Esophagus muscularis mucosa (tissue), 4 donors: Measurements from ENCODE around the gene GRK3. TPM values are rescaled to one million over a fixed set of nuclear protein-coding genes. Genes with fewer than 3 reads are reported as not detected.

Experiments
- DNase-seq: peaks from one replicate; pipeline ENCODE4 v3.0.0-alpha.2; 2017; ENCODE audit errors: extremely low spot score
- H3K27ac ChIP-seq, 4 donors: fragments of 200-600 bp; sonication (generic); replicated peaks in 1 of 4; 1 replicate in 3 of 4; 2 replicates in 1 of 4; pipeline ENCODE4 v1.5.1; 2016 to 2019; ENCODE audit warnings: mild to moderate bottlenecking in 1 of 4
- H3K27me3 ChIP-seq, 4 donors: fragments of 200-600 bp; sonication (generic); one replicate each; pipeline versions ENCODE4 v1.5.1 to v1.6.0; 2016 to 2019
- H3K36me3 ChIP-seq, 4 donors: fragments of 200-600 bp; sonication (generic); one replicate each; pipeline ENCODE4 v1.5.1; 2016 to 2019
- H3K4me1 ChIP-seq, 4 donors: fragments of 200-600 bp; sonication (generic); one replicate each; pipeline ENCODE4 v1.5.1; 2016 to 2019
- H3K4me3 ChIP-seq, 4 donors: fragments of 200-600 bp; sonication (generic); 1 replicate in 2 of 4; 2 replicates in 2 of 4; pipeline ENCODE4 v1.5.1; 2016 to 2019; ENCODE audit warnings: mild to moderate bottlenecking in 4 of 4, moderate library complexity in 1 of 4
- H3K9me3 ChIP-seq, 4 donors: fragments of 200-600 bp; sonication (generic); 1 replicate in 3 of 4; 2 replicates in 1 of 4; pipeline ENCODE4 v1.5.1; 2016 to 2019
- EP300 ChIP-seq: sonication (generic); formaldehyde crosslinking; IDR thresholded peaks from one replicate; pipeline ENCODE4 v1.6.1; 2017; ENCODE audit warnings: antibody characterized with exemption
- POLR2A ChIP-seq: fragments of 450-650 bp; IDR thresholded peaks from one replicate; pipeline ENCODE4 v1.6.1; 2017; ENCODE audit warnings: antibody characterized with exemption, moderate library complexity, mild to moderate bottlenecking, low read depth
- POLR2AphosphoS5 ChIP-seq, 2 donors: sonication (generic); formaldehyde crosslinking; IDR thresholded peaks; one replicate each; pipeline ENCODE4 v1.6.1; 2017; ENCODE audit warnings: antibody characterized with exemption in 2 of 2
- WGBS: methylation state at CpG from one replicate; pipeline ENCODE4 v1.1.5; 2018; 5-methylcytosine and 5-hydroxymethylcytosine counted together
- intact Hi-C: fragments of 100-400 bp; cut with DNase I; formaldehyde crosslinking; loops from one replicate; pipeline ENCODE4 v1.15.1; 2023
- total RNA-seq, 4 donors: library from RNA; depleted of rRNA; stranded (reverse); fragments of >200 nt; gene quantifications; one replicate each; pipeline versions ENCODE4 v1.1.0 to v1.2.1, GENCODE V29; 2016
- TF ChIP-seq, protein P1 (sequence below), 3 experiments: fragments of 200-600 bp in 2 of 3; fragments of 450-650 bp in 1 of 3; sonication (generic) in 2 of 3; IDR thresholded peaks; one replicate each; pipeline ENCODE4 v1.5.1; 2017 to 2019; ENCODE audit warnings: antibody characterized with exemption in 3 of 3, mild to moderate bottlenecking in 2 of 3, moderate library complexity in 1 of 3

The GRK3 gene
- total RNA-seq, 4 donors from 2014 or later, result 2.5 to 5.8 (median 4.6) TPM

DNA sequence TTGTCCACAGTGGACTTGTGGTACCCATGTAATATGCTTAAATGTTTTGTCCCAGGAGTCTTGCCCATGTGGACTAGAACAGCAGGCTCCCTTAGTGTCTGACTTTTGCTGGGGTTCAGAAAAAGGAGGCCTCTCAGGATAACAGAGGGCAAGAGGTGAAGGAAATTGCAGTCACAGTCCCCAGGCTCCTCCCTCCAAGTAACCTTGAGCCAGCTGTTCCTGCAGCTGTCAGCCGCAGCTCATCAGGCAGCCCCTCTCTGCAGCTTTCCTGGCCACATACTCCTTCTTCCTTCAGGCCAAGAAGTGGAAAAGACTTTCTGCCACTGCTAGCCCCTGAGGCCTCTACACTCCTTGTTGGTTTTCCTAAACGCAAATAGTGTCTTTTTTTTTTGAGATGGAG is 171.2 kb downstream of the GRK3 start:
- no peak for DNase-seq
- intact Hi-C loops, result no loop called here
- Histone ChIP-seq H3K4me3 (no peak overlapping the region), H3K9me3 (no peaks in the 10 kb centered on the region), H3K36me3 (no peaks in the 10 kb centered on the region), H3K4me1 (no peaks in the 10 kb centered on the region), H3K27ac (no peak overlapping the region), H3K27me3 (peaks cover 0 to 33% (median 0%) of the 10 kb centered on the region in 4 donors)
- TF ChIP-seq EP300, result no peak
- TF ChIP-seq POLR2AphosphoS5 (IDR thresholded peaks at IDR 0.05), result no peak
- TF ChIP-seq, protein P1, sequence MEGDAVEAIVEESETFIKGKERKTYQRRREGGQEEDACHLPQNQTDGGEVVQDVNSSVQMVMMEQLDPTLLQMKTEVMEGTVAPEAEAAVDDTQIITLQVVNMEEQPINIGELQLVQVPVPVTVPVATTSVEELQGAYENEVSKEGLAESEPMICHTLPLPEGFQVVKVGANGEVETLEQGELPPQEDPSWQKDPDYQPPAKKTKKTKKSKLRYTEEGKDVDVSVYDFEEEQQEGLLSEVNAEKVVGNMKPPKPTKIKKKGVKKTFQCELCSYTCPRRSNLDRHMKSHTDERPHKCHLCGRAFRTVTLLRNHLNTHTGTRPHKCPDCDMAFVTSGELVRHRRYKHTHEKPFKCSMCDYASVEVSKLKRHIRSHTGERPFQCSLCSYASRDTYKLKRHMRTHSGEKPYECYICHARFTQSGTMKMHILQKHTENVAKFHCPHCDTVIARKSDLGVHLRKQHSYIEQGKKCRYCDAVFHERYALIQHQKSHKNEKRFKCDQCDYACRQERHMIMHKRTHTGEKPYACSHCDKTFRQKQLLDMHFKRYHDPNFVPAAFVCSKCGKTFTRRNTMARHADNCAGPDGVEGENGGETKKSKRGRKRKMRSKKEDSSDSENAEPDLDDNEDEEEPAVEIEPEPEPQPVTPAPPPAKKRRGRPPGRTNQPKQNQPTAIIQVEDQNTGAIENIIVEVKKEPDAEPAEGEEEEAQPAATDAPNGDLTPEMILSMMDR (IDR thresholded peaks at IDR 0.05), result no peak
- 59% methylated on average over 2 of the region's 2 CpGs for WGBS

DNA sequence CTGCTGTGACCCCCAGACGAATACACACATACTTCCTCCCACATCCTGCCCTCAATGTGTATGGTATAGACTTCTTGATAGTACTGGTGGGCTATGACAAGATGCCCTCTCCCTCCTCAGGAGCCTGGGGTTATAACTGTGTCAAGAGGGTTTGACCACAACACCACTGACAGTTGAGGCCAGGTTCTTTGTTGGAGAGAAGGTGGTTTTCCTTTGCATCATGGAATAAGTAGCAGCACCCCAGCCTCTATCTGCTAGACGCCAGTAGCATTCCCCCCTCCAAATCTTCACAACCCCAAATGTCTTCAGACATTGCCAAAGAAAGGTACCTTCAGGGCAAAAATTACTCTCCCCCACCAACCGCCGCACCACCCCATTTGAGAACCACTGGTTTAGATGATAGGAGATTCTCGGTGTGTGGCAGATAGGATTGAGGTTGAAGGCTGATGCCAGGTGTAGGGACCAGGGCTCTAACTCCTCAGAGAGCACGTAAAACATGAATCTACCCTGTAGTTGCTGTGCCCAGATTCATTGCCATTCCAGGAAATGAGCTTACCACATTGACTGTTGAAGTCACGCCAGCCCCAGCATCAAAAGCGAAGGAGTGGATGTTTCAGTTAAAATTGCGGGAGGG is 172.0 kb downstream of the GRK3 start:
- H3K27ac ChIP-seq, result no peak overlapping the region
- TF ChIP-seq POLR2A (no peak), EP300 (no peak), POLR2AphosphoS5 (IDR thresholded peaks at IDR 0.05) (no peak)
- TF ChIP-seq, protein P1 (IDR thresholded peaks at IDR 0.05), result no peak
- WGBS, result 74% methylated on average over 9 of the region's 9 CpGs
- H3K27me3 ChIP-seq, result peaks cover 0 to 33% (median 0%) of the 10 kb centered on the region in 4 donors
- no peaks in the 10 kb centered on the region for H3K4me1 ChIP-seq
- DNase-seq, result no peak
- no peak overlapping the region for H3K4me3 ChIP-seq
- no peaks in the 10 kb centered on the region for H3K9me3 ChIP-seq
- H3K36me3 ChIP-seq, result no peaks in the 10 kb centered on the region
- intact Hi-C loops, result no loop called here

DNA sequence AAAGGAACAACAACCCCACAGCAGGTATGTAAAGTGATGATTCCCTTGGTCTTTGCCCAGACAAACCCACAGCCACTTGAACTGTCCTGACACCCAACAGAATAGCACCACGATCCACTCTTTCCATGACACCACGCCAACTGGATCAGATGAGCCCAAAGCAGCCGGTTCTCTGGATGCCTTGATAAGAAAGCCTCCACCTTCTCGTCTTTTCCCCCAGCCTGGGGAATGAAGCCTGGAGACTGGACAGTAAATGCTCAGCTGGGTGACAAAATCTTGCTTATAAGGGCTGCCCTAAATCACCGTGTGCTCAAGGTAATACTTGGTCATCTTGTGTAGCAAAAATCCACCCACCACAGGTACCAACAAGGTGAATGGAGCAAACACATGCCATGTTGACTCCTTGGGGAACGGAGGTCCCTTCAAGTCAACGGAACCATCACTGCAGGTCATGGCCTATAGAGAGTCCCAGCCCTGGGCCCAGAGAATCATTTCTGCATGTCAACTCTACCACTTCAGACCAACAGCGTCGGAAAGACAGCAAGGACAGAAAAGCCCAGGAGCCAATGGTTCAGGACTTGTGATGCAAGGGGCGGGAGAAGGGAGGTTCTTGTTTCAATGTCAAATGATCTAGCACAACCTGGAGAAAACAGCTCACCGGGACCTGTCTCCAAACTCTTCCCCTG is 175.3 kb downstream of the GRK3 start:
- 92% methylated on average over 11 of the region's 11 CpGs for WGBS
- intact Hi-C loops, result no loop called here

DNA sequence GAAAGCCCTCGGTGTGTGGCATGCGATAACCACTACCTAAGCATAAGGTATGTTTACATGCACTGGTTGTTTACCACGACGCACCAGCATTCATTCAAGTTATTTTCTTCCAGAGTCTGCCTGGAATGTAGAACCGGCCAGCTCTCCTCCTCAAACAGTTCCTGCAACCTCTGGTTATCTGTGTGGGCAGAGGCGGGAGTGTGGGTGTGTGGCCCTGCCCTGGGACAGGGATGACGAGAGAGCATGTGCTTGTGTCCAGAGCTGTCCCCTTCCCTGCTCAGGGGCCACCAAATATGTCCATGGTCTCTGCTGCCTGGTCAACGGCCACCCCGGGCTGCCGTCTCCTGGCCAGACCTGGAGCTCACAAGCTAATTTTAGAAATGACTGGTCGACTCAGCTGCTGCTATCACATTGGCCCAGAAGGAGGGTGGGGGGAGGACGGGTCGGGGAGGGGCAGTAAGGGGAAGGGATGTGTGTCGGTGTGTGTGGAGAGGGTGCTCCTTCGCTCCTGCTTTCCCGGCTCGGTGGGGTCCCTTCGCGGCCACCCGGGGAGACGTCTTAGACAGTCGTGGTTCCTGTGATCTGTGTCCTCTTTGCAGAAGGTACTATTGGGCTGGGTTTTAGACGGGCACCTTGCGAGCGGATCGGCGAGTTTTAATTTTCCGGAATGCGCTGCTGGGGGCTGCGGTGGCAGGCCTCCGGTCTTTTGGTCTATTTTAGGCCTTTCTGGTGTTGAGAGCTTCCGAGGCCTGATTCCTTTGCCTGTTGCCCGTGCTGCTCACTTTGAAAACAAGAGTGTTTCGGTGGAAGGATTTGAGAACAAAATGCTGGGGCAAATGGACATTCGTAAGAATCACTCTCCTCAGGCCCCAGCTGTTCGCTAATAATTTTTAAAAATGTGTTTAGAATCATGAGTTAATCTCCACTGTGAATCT is 177.5 kb downstream of the GRK3 start, which contains the start of gene MYO18B:
Gene MYO18B (plus strand): TSS at position 497 of the 935 bp plus-strand sequence. CDS start 18,905 bp downstream, outside the sequence.
- H3K27me3 ChIP-seq, result peaks cover 0 to 19% (median 0%) of the 10 kb centered on the region in 4 donors
- DNase-seq, result no peak
- TF ChIP-seq POLR2A (peak; percentile 12), POLR2AphosphoS5 (IDR thresholded peaks at IDR 0.05) (no peak), EP300 (no peak)
- TF ChIP-seq, protein P1 (IDR thresholded peaks at IDR 0.05), result no peak
- intact Hi-C loops, result no loop called here
- H3K9me3 ChIP-seq, result no peaks in the 10 kb centered on the region
- H3K36me3 ChIP-seq, result no peaks in the 10 kb centered on the region
- H3K27ac ChIP-seq, result no peak within 1 kb of the TSS
- WGBS, result 86% methylated on average over 32 of the region's 36 CpGs
- no peaks in the 10 kb centered on the region for H3K4me1 ChIP-seq
- H3K4me3 ChIP-seq, result no peak within 1 kb of the TSS

More for the DNA sequence above, 175.3 kb downstream of the GRK3 start:
- no peak for TF ChIP-seq EP300
- TF ChIP-seq, protein P1 (IDR thresholded peaks at IDR 0.05), result no peak
- no peak for TF ChIP-seq POLR2AphosphoS5 (IDR thresholded peaks at IDR 0.05)
- Histone ChIP-seq H3K36me3 (no peaks in the 10 kb centered on the region), H3K9me3 (no peaks in the 10 kb centered on the region), H3K27me3 (peaks cover 0 to 22% (median 0%) of the 10 kb centered on the region in 4 donors), H3K27ac (no peak overlapping the region), H3K4me1 (no peaks in the 10 kb centered on the region), H3K4me3 (no peak overlapping the region)
- no peak for DNase-seq
